Activated T-cell treated with anti-CD3 and anti-CD28 coated beads, Interleukin-2, amount 50 U/mL, for 1 hour (primary cell): ENCODE measurements around the gene TRPV4.

Experiments used
- DNase-seq: peaks from one replicate; pipeline ENCODE4 v3.0.0-alpha.2; 2020

The TRPV4 gene

GRCh38 chr12:109804820-109805761, 28.1 kb downstream of the TRPV4 start:
- DNase-seq = peak; percentile 78

GRCh38 chr12:109803678-109804077, 29.5 kb downstream of the TRPV4 start:
- no peak for DNase-seq

- no peak for DNase-seq
Observed at GRCh38 chr12:109802828-109803227, 30.4 kb downstream of the TRPV4 start.

- DNase-seq = no peak
Observed at GRCh38 chr12:109800536-109800935, 32.7 kb downstream of the TRPV4 start.

GRCh38 chr12:109798691-109799090, 34.5 kb downstream of the TRPV4 start:
- DNase-seq = no peak

- DNase-seq = no peak
Observed at GRCh38 chr12:109797905-109798669, 35.1 kb downstream of the TRPV4 start.

GRCh38 chr12:109796057-109796456, 37.1 kb downstream of the TRPV4 start:
- DNase-seq = no peak

- no peak for DNase-seq
Observed at GRCh38 chr12:109795023-109795422, 38.2 kb downstream of the TRPV4 start.

GRCh38 chr12:109793826-109794501, 39.2 kb downstream of the TRPV4 start:
- DNase-seq = no peak

- no peak for DNase-seq
Observed at GRCh38 chr12:109793411-109793810, 39.8 kb downstream of the TRPV4 start.

GRCh38 chr12:109792992-109793391, 40.2 kb downstream of the TRPV4 start:
- no peak for DNase-seq

GRCh38 chr12:109789526-109790048, 43.6 kb downstream of the TRPV4 start:
- DNase-seq = no peak

GRCh38 chr12:109786799-109787198, 46.4 kb downstream of the TRPV4 start:
- DNase-seq = no peak

GRCh38 chr12:109785854-109786253, 47.3 kb downstream of the TRPV4 start:
- no peak for DNase-seq

GRCh38 chr12:109783965-109784244, 49.3 kb downstream of the TRPV4 start:
- DNase-seq = no peak

GRCh38 chr12:109783135-109783964, 49.8 kb downstream of the TRPV4 start:
- DNase-seq = no peak

GRCh38 chr12:109782326-109782703, 50.9 kb downstream of the TRPV4 start:
- DNase-seq = no peak

GRCh38 chr12:109781668-109782325, 51.4 kb downstream of the TRPV4 start:
- DNase-seq = no peak

GRCh38 chr12:109779382-109779781, 53.8 kb downstream of the TRPV4 start:
- no peak for DNase-seq

- DNase-seq = no peak
Observed at GRCh38 chr12:109778684-109779083, 54.5 kb downstream of the TRPV4 start.

GRCh38 chr12:109777544-109777943, 55.7 kb downstream of the TRPV4 start:
- DNase-seq = no peak

- DNase-seq = no peak
Observed at GRCh38 chr12:109776624-109777023, 56.6 kb downstream of the TRPV4 start.
